Measurements from ENCODE around the gene CTSC. TPM values are rescaled to one million over a fixed set of nuclear protein-coding genes. Genes with fewer than 3 reads are reported as not detected.

Gene CTSC
- total RNA-seq, 2 donors from 2014 or later = 96.7 to 147 TPM

DNA sequence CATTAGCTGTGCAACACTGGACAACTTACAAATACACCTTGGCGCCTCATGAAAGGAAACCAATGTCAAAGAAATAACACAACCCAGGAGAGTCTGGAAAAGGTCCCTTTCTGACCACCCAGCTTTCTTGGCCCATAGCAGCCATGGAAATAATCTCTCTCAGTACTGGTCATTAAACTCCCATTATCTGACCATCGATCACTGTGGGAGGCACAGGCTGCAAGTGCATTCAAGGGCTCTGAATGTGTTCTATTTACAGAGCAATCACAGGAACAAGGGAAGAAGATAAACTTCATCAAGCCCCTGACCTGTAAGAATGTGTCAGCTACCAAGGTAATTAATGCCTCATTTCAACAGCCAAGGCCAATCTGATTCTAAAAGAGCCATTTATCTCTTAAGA, 40.1 kb downstream of the CTSC start:
- TF ChIP-seq, protein P1, sequence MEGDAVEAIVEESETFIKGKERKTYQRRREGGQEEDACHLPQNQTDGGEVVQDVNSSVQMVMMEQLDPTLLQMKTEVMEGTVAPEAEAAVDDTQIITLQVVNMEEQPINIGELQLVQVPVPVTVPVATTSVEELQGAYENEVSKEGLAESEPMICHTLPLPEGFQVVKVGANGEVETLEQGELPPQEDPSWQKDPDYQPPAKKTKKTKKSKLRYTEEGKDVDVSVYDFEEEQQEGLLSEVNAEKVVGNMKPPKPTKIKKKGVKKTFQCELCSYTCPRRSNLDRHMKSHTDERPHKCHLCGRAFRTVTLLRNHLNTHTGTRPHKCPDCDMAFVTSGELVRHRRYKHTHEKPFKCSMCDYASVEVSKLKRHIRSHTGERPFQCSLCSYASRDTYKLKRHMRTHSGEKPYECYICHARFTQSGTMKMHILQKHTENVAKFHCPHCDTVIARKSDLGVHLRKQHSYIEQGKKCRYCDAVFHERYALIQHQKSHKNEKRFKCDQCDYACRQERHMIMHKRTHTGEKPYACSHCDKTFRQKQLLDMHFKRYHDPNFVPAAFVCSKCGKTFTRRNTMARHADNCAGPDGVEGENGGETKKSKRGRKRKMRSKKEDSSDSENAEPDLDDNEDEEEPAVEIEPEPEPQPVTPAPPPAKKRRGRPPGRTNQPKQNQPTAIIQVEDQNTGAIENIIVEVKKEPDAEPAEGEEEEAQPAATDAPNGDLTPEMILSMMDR (IDR thresholded peaks at IDR 0.05) = no peak
- no peak for DNase-seq
- Histone ChIP-seq H3K36me3 (no peaks in the 10 kb centered on the region), H3K27ac (no peak overlapping the region), H3K27me3 (no peaks in the 10 kb centered on the region), H3K4me3 (no peak overlapping the region), H3K9ac (ENCODE audit: low read depth in 2 of 2, low read length in 2 of 2) (no peak overlapping the region), H3K4me1 (no peaks in the 10 kb centered on the region), H3K9me3 (no peaks in the 10 kb centered on the region)
- intact Hi-C loops (cut with DNase I) = no loop called here

DNA sequence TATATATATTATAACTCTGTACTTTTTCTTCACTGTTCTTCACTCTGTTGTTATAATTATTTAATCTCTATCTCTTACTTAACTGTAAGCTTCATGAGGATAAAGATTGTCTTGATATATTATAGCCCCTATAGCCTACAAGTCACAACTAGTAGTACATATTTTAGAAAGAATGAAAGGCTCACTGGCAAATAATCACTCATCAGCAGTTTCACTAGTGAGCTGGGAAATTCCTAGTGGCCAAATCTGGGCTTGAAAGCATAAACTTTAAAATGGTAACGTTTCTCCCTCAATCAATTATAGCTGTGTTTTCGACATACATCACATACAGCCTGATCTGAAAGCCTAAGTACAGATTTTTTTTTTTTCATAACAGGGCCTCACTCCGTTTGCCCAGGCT, 42.5 kb downstream of the CTSC start:
- no peaks in the 10 kb centered on the region for H3K9me3 ChIP-seq
- DNase-seq = no peak
- H3K27ac ChIP-seq = no peak overlapping the region
- no peaks in the 10 kb centered on the region for H3K27me3 ChIP-seq
- no peaks in the 10 kb centered on the region for H3K4me1 ChIP-seq
- H3K4me3 ChIP-seq = no peak overlapping the region
- intact Hi-C loops (cut with DNase I) = no loop called here
- H3K36me3 ChIP-seq = no peaks in the 10 kb centered on the region
- H3K9ac ChIP-seq (ENCODE audit: low read depth in 2 of 2, low read length in 2 of 2) = no peak overlapping the region
- TF ChIP-seq, protein P1 (IDR thresholded peaks at IDR 0.05) = no peak

DNA sequence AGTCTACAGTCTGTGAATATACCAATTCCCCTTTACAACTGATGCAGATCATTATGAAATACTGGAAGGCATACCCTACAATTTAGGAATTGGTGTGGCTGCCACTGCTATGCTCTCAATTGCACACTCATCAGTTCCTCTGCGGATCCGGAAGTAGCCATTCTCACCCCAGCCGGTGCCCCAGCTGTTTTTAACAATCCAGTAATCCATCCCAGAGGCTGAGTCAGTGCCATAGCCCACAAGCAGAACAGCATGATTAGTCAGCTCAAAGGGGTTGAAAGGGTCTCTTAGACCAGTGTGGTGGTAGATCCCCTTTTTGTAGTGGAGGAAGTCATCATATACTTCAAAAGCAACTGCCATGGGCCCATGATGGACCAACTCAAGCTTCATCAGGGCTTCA, 43.6 kb downstream of the CTSC start:
- DNase-seq = no peak
- Histone ChIP-seq H3K27ac (no peak overlapping the region), H3K9ac (ENCODE audit: low read depth in 2 of 2, low read length in 2 of 2) (no peak overlapping the region), H3K9me3 (no peaks in the 10 kb centered on the region), H3K4me1 (no peaks in the 10 kb centered on the region), H3K4me3 (no peak overlapping the region), H3K36me3 (no peaks in the 10 kb centered on the region), H3K27me3 (no peaks in the 10 kb centered on the region)
- TF ChIP-seq, protein P1 (IDR thresholded peaks at IDR 0.05) = no peak
- intact Hi-C loops (cut with DNase I) = no loop called here

DNA sequence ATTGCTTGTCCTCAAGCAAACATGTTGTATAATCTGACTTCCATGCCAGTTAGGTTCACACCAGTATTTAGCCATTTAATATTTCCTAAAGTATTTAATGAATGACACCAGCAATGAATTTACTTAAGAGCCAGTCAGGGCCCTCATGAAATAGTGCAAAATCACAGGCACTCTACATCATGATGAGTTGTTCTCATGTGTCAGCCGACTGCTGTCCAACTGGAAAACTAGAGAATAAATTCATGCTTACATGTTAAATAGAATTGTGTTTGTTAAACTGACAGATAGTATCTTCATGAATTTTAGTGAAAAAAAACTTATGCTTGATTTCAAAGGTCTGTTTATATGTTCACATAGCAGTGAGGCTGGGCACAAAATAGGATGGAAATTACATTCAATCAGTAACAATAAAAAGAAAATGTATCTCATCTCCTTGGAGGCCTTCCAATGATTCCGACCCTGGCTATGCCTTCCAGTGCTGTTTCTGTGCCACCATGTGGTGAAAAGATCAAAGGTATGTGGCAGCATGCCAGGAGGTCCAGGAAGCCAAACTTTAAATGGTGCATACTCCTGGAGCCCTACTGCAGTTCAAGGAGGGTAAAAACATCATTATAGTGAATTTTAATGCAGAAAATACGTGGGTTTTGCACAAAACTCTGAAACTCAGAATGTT, 45.2 kb downstream of the CTSC start:
- TF ChIP-seq, protein P1 (IDR thresholded peaks at IDR 0.05) = no peak
- Histone ChIP-seq H3K4me1 (no peaks in the 10 kb centered on the region), H3K27ac (no peak overlapping the region), H3K9me3 (no peaks in the 10 kb centered on the region), H3K4me3 (no peak overlapping the region), H3K36me3 (no peaks in the 10 kb centered on the region), H3K27me3 (no peaks in the 10 kb centered on the region), H3K9ac (ENCODE audit: low read depth in 2 of 2, low read length in 2 of 2) (no peak overlapping the region)
- intact Hi-C loops (cut with DNase I) = no loop called here
- DNase-seq = peak; percentile 64

DNA sequence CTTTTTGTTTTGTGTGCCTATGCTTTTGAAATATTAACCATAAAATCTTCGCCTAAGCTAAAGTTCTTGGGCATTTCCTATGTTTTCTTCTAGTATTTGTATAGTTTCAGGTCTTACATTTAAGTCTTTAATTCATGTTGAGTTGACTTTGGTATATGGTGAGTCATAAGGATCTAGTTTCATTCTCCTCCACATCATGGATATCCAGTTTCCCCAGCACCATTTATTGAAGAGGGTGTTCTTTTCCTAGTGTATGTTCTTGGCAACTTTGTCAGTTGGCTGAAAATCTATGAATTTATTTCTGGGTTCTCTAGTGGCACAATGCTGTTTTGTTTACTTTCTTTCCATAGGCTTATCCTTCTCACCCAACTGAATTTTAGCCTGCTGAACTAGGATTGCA, 49.0 kb downstream of the CTSC start:
- Histone ChIP-seq H3K9ac (ENCODE audit: low read depth in 2 of 2, low read length in 2 of 2) (no peak overlapping the region), H3K27ac (no peak overlapping the region), H3K4me1 (no peaks in the 10 kb centered on the region), H3K4me3 (no peak overlapping the region), H3K36me3 (no peaks in the 10 kb centered on the region), H3K27me3 (no peaks in the 10 kb centered on the region), H3K9me3 (no peaks in the 10 kb centered on the region)
- intact Hi-C loops (cut with DNase I) = no loop called here
- DNase-seq = no peak
- TF ChIP-seq, protein P1 (IDR thresholded peaks at IDR 0.05) = no peak

All from colonic mucosa (tissue), 4 donors.